Measurements from ENCODE around the gene BMPR1B. TPM values are rescaled to one million over a fixed set of nuclear protein-coding genes. Genes with fewer than 3 reads are reported as not detected.

BMPR1B gene
- total and polyA plus RNA-seq, 4 donors: 0.27 to 0.70 (median 0.48) TPM

- Histone ChIP-seq H3K9me3 (ENCODE audit: control insufficient read depth in 4 of 4, low read length in 3 of 4) (no peaks in the 10 kb centered on the region), H3K9ac (ENCODE audit: low read depth in 1 of 2, low read length in 2 of 2) (no peak overlapping the region), H3K4me1 (ENCODE audit: control insufficient read depth in 4 of 4, insufficient read depth in 4 of 4, low read length in 3 of 4) (no peaks in the 10 kb centered on the region), H3K27me3 (ENCODE audit: control insufficient read depth in 4 of 4, insufficient read depth in 4 of 4, low read length in 3 of 4) (no peaks in the 10 kb centered on the region), H3K36me3 (ENCODE audit: control insufficient read depth in 4 of 4, insufficient read depth in 3 of 4, low read depth in 1 of 4, low read length in 3 of 4) (no peaks in the 10 kb centered on the region), H3K4me3 (ENCODE audit: low read depth in 1 of 3, low read length in 3 of 3) (no peak overlapping the region), H3K27ac (ENCODE audit: low read depth in 1 of 2, low read length in 2 of 2) (no peak overlapping the region)
- 84% methylated on average over 5 of the region's 5 CpGs for WGBS
- no peak for DNase-seq (ENCODE audit: low spot score)
- no peak for TF ChIP-seq HNF4G (IDR thresholded peaks at IDR 0.05)
- TF ChIP-seq MAX (IDR thresholded peaks at IDR 0.05): no peak
- no peak for TF ChIP-seq REST (IDR thresholded peaks at IDR 0.05)
- TF ChIP-seq FOXA2 (IDR thresholded peaks at IDR 0.05): no peak
- no peak for TF ChIP-seq TAF1 (conservative IDR thresholded peaks at IDR 0.05)
- TF ChIP-seq RXRA (IDR thresholded peaks at IDR 0.05): no peak
- TF ChIP-seq NR2F2 (IDR thresholded peaks at IDR 0.05): no peak
- TF ChIP-seq HNF4A (conservative IDR thresholded peaks at IDR 0.05): no peak
- TF ChIP-seq FOXA1 (IDR thresholded peaks at IDR 0.05): no peak
- TF ChIP-seq EGR1 (IDR thresholded peaks at IDR 0.05; ENCODE audit: low read depth in 2 of 2): no peak
- no peak for TF ChIP-seq JUND (IDR thresholded peaks at IDR 0.05)
- TF ChIP-seq RAD21 (IDR thresholded peaks at IDR 0.05): no peak
Observed at GRCh38 chr4:94714365-94715160, 43.2 kb upstream of the BMPR1B start.

- Histone ChIP-seq H3K27me3 (ENCODE audit: control insufficient read depth in 4 of 4, insufficient read depth in 4 of 4, low read length in 3 of 4) (no peaks in the 10 kb centered on the region), H3K36me3 (ENCODE audit: control insufficient read depth in 4 of 4, insufficient read depth in 3 of 4, low read depth in 1 of 4, low read length in 3 of 4) (no peaks in the 10 kb centered on the region), H3K4me3 (ENCODE audit: low read depth in 1 of 3, low read length in 3 of 3) (no peak overlapping the region), H3K4me1 (ENCODE audit: control insufficient read depth in 4 of 4, insufficient read depth in 4 of 4, low read length in 3 of 4) (no peaks in the 10 kb centered on the region), H3K9ac (ENCODE audit: low read depth in 1 of 2, low read length in 2 of 2) (no peak overlapping the region), H3K9me3 (ENCODE audit: control insufficient read depth in 4 of 4, low read length in 3 of 4) (no peaks in the 10 kb centered on the region), H3K27ac (ENCODE audit: low read depth in 1 of 2, low read length in 2 of 2) (no peak overlapping the region)
- no peak for TF ChIP-seq SP1 (IDR thresholded peaks at IDR 0.05)
- no peak for TF ChIP-seq FOXA2 (IDR thresholded peaks at IDR 0.05)
- 94% methylated on average over 6 of the region's 6 CpGs for WGBS
- DNase-seq (ENCODE audit: low spot score): no peak
Observed at GRCh38 chr4:94715726-94716125, 42.0 kb upstream of the BMPR1B start.

GRCh38 chr4:94721310-94721709, 36.4 kb upstream of the BMPR1B start:
- 80% methylated on average over 2 of the region's 2 CpGs for WGBS
- no peak for DNase-seq (ENCODE audit: low spot score)
- Histone ChIP-seq H3K4me3 (ENCODE audit: low read depth in 1 of 3, low read length in 3 of 3) (no peak overlapping the region), H3K9me3 (ENCODE audit: control insufficient read depth in 4 of 4, low read length in 3 of 4) (no peaks in the 10 kb centered on the region), H3K4me1 (ENCODE audit: control insufficient read depth in 4 of 4, insufficient read depth in 4 of 4, low read length in 3 of 4) (peaks cover 1 to 6% (median 5%) of the 10 kb centered on the region in 4 donors), H3K9ac (ENCODE audit: low read depth in 1 of 2, low read length in 2 of 2) (no peak overlapping the region), H3K36me3 (ENCODE audit: control insufficient read depth in 4 of 4, insufficient read depth in 3 of 4, low read depth in 1 of 4, low read length in 3 of 4) (no peaks in the 10 kb centered on the region), H3K27ac (ENCODE audit: low read depth in 1 of 2, low read length in 2 of 2) (no peak overlapping the region), H3K27me3 (ENCODE audit: control insufficient read depth in 4 of 4, insufficient read depth in 4 of 4, low read length in 3 of 4) (no peaks in the 10 kb centered on the region)
- TF ChIP-seq TAF1 (conservative IDR thresholded peaks at IDR 0.05) (no peak), RAD21 (IDR thresholded peaks at IDR 0.05) (no peak), NR2F2 (IDR thresholded peaks at IDR 0.05) (no peak), JUND (IDR thresholded peaks at IDR 0.05) (no peak), ZBTB33 (IDR thresholded peaks at IDR 0.05) (no peak), REST (IDR thresholded peaks at IDR 0.05) (no peak), HNF4A (conservative IDR thresholded peaks at IDR 0.05) (no peak), ATF3 (IDR thresholded peaks at IDR 0.05) (no peak), HNF4G (IDR thresholded peaks at IDR 0.05) (no peak), SP1 (IDR thresholded peaks at IDR 0.05) (no peak), EGR1 (IDR thresholded peaks at IDR 0.05; ENCODE audit: low read depth in 2 of 2) (no peak), YY1 (IDR thresholded peaks at IDR 0.05) (no peak), FOXA1 (IDR thresholded peaks at IDR 0.05) (no peak)

Measured in liver (tissue), 9 donors.